HL-60 (cell line): ENCODE data around the gene ZNF462.

ENCODE experiments used
- CTCF ChIP-seq: IDR thresholded peaks from one replicate; pipeline ENCODE4 v1.5.1; 2011; ENCODE audit warnings: low read length, control low read depth, inconsistent platforms; ENCODE audit not compliant: insufficient read depth
- GABPA ChIP-seq: IDR thresholded peaks from 2 replicates; pipeline ENCODE4 v1.6.1; 2012; ENCODE audit warnings: low read depth
- POLR2AphosphoS5 ChIP-seq: IDR thresholded peaks from 2 replicates; pipeline ENCODE4 v1.6.1; 2012; ENCODE audit warnings: low read depth

- no peak for TF ChIP-seq GABPA
- TF ChIP-seq POLR2AphosphoS5: no peak
- no peak for TF ChIP-seq CTCF
These were observed 79.0 kb downstream of the ZNF462 start for GRCh38 chr9:106941916-106942315.
